ENCODE data around the gene GID4. TPM values are rescaled to one million over a fixed set of nuclear protein-coding genes. Genes with fewer than 3 reads are reported as not detected.
A peak's percentile ranks its signal among the peaks of the same experiment; 100 is the strongest.

The GID4 gene
- total and polyA plus RNA-seq, 4 donors = 1.7 to 4.9 (median 3.7) TPM

DNA sequence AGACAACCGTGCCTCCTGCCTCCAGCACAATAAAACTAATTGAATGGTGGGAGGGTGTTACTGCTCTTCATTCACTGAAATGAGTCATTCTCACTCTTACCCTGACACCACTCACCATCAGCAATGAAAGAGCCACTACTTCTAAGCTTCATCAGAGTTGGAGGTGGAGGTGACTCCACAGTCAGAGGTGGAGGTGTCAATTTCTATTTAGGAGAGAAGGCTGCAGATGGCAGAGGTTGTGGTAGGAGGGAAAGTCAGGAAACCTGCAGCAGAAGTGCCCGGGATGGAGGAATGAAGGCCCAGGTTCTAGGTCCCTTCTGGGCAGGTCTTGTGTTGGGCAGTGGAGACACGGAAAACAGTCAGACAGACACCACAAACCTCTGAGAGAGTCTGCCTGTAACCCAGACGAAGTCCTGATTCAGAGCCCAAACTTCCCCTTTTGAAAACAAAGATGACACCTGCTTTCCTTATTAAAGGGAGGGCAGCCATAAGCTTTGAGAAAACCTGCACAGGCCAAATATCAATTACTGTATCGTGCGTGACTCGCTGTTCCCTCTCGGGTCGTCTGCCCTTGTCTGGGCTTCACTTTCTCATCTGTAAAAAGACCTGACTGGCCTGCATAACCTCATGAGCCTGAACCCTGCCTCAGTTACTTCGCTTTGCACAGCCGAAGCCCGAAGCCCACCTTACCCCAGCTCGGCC, 908 bp upstream of the GID4 start:
- peak overlapping the region; percentile 84 to 97 (median 97) for H3K4me3 ChIP-seq (ENCODE audit: low read depth in 1 of 3, low read length in 3 of 3)
- no peaks in the 10 kb centered on the region for H3K9me3 ChIP-seq (ENCODE audit: control insufficient read depth in 4 of 4, low read length in 3 of 4)
- 7% methylated on average over 13 of the region's 13 CpGs for WGBS
- peak overlapping the region; percentile 51 to 79 for H3K9ac ChIP-seq (ENCODE audit: low read depth in 1 of 2, low read length in 2 of 2)
- no peaks in the 10 kb centered on the region for H3K36me3 ChIP-seq (ENCODE audit: control insufficient read depth in 4 of 4, insufficient read depth in 3 of 4, low read depth in 1 of 4, low read length in 3 of 4)
- TF ChIP-seq RAD21 (IDR thresholded peaks at IDR 0.05) = no peak
- TF ChIP-seq, protein P1, sequence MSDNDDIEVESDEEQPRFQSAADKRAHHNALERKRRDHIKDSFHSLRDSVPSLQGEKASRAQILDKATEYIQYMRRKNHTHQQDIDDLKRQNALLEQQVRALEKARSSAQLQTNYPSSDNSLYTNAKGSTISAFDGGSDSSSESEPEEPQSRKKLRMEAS (IDR thresholded peaks at IDR 0.05) = no peak
- TF ChIP-seq EGR1 (IDR thresholded peaks at IDR 0.05; ENCODE audit: low read depth in 2 of 2) = no peak
- TF ChIP-seq, protein P2, sequence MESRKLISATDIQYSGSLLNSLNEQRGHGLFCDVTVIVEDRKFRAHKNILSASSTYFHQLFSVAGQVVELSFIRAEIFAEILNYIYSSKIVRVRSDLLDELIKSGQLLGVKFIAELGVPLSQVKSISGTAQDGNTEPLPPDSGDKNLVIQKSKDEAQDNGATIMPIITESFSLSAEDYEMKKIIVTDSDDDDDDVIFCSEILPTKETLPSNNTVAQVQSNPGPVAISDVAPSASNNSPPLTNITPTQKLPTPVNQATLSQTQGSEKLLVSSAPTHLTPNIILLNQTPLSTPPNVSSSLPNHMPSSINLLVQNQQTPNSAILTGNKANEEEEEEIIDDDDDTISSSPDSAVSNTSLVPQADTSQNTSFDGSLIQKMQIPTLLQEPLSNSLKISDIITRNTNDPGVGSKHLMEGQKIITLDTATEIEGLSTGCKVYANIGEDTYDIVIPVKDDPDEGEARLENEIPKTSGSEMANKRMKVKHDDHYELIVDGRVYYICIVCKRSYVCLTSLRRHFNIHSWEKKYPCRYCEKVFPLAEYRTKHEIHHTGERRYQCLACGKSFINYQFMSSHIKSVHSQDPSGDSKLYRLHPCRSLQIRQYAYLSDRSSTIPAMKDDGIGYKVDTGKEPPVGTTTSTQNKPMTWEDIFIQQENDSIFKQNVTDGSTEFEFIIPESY (IDR thresholded peaks at IDR 0.05) = no peak
- no peak for TF ChIP-seq RXRA (IDR thresholded peaks at IDR 0.05)
- no peak for TF ChIP-seq HNF4A (conservative IDR thresholded peaks at IDR 0.05)
- no peak for TF ChIP-seq SP1 (IDR thresholded peaks at IDR 0.05)
- TF ChIP-seq JUND (IDR thresholded peaks at IDR 0.05) = no peak
- TF ChIP-seq TAF1 (conservative IDR thresholded peaks at IDR 0.05) = no peak
- no peaks in the 10 kb centered on the region for H3K27me3 ChIP-seq (ENCODE audit: control insufficient read depth in 4 of 4, insufficient read depth in 4 of 4, low read length in 3 of 4)
- H3K4me1 ChIP-seq (ENCODE audit: control insufficient read depth in 4 of 4, insufficient read depth in 4 of 4, low read length in 3 of 4) = peaks cover 4 to 35% (median 27%) of the 10 kb centered on the region in 4 donors
- DNase-seq (ENCODE audit: low spot score) = no peak
- peak overlapping the region; percentile 18 to 61 for H3K27ac ChIP-seq (ENCODE audit: low read depth in 1 of 2, low read length in 2 of 2)

DNA sequence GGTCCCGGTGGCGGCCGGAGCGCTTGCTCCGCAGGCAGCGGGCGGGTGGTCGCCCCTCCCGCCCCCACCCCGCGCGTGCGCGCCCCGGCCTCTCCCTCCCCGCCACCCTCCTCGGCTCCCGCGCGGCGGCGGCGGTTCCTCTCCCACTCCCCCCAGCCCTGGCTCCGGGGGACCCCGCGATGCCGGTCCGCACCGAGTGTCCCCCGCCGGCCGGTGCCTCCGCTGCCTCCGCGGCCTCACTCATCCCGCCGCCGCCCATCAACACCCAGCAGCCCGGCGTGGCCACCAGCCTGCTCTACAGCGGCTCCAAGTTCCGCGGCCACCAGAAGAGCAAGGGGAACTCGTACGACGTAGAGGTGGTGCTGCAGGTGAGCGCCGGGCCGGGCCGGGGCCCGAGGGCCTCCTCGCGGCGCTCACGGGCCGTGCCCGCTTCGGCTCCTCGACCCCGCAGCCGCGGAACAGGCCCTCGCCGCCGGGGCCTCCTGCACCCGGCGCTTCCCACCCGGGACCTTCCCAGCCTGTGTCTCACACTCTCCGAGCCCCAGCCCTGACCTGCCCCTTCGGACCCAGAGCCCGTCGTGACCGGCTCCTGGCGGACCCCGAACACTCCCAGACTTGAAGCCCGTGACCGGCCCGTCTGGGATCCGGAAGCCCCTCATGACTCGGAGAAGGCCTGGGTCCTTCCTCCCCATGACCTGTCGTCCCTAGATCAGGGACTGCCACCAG, 490 bp downstream of the GID4 start:
- Histone ChIP-seq H3K9ac (ENCODE audit: low read depth in 1 of 2, low read length in 2 of 2) (peak overlapping the region; percentile 66 to 79), H3K27ac (ENCODE audit: low read depth in 1 of 2, low read length in 2 of 2) (peak overlapping the region; percentile 38 to 57), H3K27me3 (ENCODE audit: control insufficient read depth in 4 of 4, insufficient read depth in 4 of 4, low read length in 3 of 4) (no peaks in the 10 kb centered on the region), H3K4me3 (ENCODE audit: low read depth in 1 of 3, low read length in 3 of 3) (peak overlapping the region; percentile 81 to 97 (median 92)), H3K36me3 (ENCODE audit: control insufficient read depth in 4 of 4, insufficient read depth in 3 of 4, low read depth in 1 of 4, low read length in 3 of 4) (no peaks in the 10 kb centered on the region), H3K9me3 (ENCODE audit: control insufficient read depth in 4 of 4, low read length in 3 of 4) (no peaks in the 10 kb centered on the region), H3K4me1 (ENCODE audit: control insufficient read depth in 4 of 4, insufficient read depth in 4 of 4, low read length in 3 of 4) (peaks cover 4 to 35% (median 26%) of the 10 kb centered on the region in 4 donors)
- TF ChIP-seq, protein P3, sequence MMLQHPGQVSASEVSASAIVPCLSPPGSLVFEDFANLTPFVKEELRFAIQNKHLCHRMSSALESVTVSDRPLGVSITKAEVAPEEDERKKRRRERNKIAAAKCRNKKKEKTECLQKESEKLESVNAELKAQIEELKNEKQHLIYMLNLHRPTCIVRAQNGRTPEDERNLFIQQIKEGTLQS (IDR thresholded peaks at IDR 0.05) = no peak
- TF ChIP-seq, protein P4, sequence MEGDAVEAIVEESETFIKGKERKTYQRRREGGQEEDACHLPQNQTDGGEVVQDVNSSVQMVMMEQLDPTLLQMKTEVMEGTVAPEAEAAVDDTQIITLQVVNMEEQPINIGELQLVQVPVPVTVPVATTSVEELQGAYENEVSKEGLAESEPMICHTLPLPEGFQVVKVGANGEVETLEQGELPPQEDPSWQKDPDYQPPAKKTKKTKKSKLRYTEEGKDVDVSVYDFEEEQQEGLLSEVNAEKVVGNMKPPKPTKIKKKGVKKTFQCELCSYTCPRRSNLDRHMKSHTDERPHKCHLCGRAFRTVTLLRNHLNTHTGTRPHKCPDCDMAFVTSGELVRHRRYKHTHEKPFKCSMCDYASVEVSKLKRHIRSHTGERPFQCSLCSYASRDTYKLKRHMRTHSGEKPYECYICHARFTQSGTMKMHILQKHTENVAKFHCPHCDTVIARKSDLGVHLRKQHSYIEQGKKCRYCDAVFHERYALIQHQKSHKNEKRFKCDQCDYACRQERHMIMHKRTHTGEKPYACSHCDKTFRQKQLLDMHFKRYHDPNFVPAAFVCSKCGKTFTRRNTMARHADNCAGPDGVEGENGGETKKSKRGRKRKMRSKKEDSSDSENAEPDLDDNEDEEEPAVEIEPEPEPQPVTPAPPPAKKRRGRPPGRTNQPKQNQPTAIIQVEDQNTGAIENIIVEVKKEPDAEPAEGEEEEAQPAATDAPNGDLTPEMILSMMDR (IDR thresholded peaks at IDR 0.05; ENCODE audit: low read depth, low read length, missing input control) = no peak
- no peak for TF ChIP-seq EGR1 (IDR thresholded peaks at IDR 0.05; ENCODE audit: low read depth in 2 of 2)
- TF ChIP-seq NR2F2 (IDR thresholded peaks at IDR 0.05) = no peak
- TF ChIP-seq RAD21 (IDR thresholded peaks at IDR 0.05) = no peak
- TF ChIP-seq, protein P5, sequence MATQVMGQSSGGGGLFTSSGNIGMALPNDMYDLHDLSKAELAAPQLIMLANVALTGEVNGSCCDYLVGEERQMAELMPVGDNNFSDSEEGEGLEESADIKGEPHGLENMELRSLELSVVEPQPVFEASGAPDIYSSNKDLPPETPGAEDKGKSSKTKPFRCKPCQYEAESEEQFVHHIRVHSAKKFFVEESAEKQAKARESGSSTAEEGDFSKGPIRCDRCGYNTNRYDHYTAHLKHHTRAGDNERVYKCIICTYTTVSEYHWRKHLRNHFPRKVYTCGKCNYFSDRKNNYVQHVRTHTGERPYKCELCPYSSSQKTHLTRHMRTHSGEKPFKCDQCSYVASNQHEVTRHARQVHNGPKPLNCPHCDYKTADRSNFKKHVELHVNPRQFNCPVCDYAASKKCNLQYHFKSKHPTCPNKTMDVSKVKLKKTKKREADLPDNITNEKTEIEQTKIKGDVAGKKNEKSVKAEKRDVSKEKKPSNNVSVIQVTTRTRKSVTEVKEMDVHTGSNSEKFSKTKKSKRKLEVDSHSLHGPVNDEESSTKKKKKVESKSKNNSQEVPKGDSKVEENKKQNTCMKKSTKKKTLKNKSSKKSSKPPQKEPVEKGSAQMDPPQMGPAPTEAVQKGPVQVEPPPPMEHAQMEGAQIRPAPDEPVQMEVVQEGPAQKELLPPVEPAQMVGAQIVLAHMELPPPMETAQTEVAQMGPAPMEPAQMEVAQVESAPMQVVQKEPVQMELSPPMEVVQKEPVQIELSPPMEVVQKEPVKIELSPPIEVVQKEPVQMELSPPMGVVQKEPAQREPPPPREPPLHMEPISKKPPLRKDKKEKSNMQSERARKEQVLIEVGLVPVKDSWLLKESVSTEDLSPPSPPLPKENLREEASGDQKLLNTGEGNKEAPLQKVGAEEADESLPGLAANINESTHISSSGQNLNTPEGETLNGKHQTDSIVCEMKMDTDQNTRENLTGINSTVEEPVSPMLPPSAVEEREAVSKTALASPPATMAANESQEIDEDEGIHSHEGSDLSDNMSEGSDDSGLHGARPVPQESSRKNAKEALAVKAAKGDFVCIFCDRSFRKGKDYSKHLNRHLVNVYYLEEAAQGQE (IDR thresholded peaks at IDR 0.05) = no peak
- TF ChIP-seq FOXA1 (IDR thresholded peaks at IDR 0.05) = no peak
- TF ChIP-seq YY1 (IDR thresholded peaks at IDR 0.05) = no peak
- no peak for TF ChIP-seq GABPA (IDR thresholded peaks at IDR 0.05 in 1 of 2, conservative IDR thresholded peaks at IDR 0.05 in 1 of 2)
- no peak for TF ChIP-seq SP1 (IDR thresholded peaks at IDR 0.05)
- no peak for TF ChIP-seq RXRA (IDR thresholded peaks at IDR 0.05)
- no peak for TF ChIP-seq JUND (IDR thresholded peaks at IDR 0.05)
- TF ChIP-seq HNF4A (conservative IDR thresholded peaks at IDR 0.05) = no peak
- TF ChIP-seq TAF1 (conservative IDR thresholded peaks at IDR 0.05) = no peak
- no peak for TF ChIP-seq FOXA2 (IDR thresholded peaks at IDR 0.05)
- TF ChIP-seq, protein P2 (IDR thresholded peaks at IDR 0.05) = no peak
- TF ChIP-seq HNF4G (IDR thresholded peaks at IDR 0.05) = no peak
- TF ChIP-seq, protein P1 (IDR thresholded peaks at IDR 0.05) = no peak
- WGBS = under 1% methylated on average over 81 of the region's 81 CpGs
- no peak for DNase-seq (ENCODE audit: low spot score)
